Endothelial cell (in vitro differentiated cells): ENCODE data around the gene PRR3. TPM values are rescaled to one million over a fixed set of nuclear protein-coding genes. Genes with fewer than 3 reads are reported as not detected.

Experiments used
- DNase-seq: peaks from one replicate; pipeline ENCODE4 v3.0.0; 2021; ENCODE audit warnings: low spot score
- H3K27ac Mint-ChIP-seq: one replicate; pipeline ENCODE4 v1.8.0; 2021; ENCODE audit warnings: mixed read lengths, inconsistent platforms; ENCODE audit not compliant: unreplicated experiment
- H3K27me3 Mint-ChIP-seq: one replicate; pipeline ENCODE4 v1.8.0; 2021; ENCODE audit warnings: mild to moderate bottlenecking, moderate library complexity, mixed read lengths, inconsistent platforms; ENCODE audit not compliant: unreplicated experiment
- H3K36me3 Mint-ChIP-seq: one replicate; pipeline ENCODE4 v1.8.0; 2021; ENCODE audit warnings: mild to moderate bottlenecking, low read depth, mixed read lengths, inconsistent platforms; ENCODE audit not compliant: unreplicated experiment
- H3K4me1 Mint-ChIP-seq: one replicate; pipeline ENCODE4 v1.8.0; 2021; ENCODE audit warnings: mild to moderate bottlenecking, mixed read lengths, inconsistent platforms; ENCODE audit not compliant: unreplicated experiment
- H3K4me3 Mint-ChIP-seq: one replicate; pipeline ENCODE4 v1.8.0; 2021; ENCODE audit warnings: mild to moderate bottlenecking, mixed read lengths, inconsistent platforms; ENCODE audit not compliant: unreplicated experiment
- H3K9me3 Mint-ChIP-seq: one replicate; pipeline ENCODE4 v1.8.0; 2021; ENCODE audit warnings: mixed read lengths, inconsistent platforms; ENCODE audit not compliant: unreplicated experiment
- total RNA-seq: library from RNA; stranded (reverse); fragmentation: NEBNext Ultra II Directional; extraction: Animal tissue kit (Norgen Biotek cat#: 25700); gene quantifications from one replicate; pipeline ENCODE4 v1.2.1, GENCODE V29; 2021; ENCODE audit not compliant: unreplicated experiment
- TF ChIP-seq, protein P1 (sequence below): fragments of 200-600 bp; sonication (generic); IDR thresholded peaks from one replicate; pipeline ENCODE4 v1.5.0; 2021; ENCODE audit warnings: antibody characterized with exemption; ENCODE audit not compliant: unreplicated experiment

The PRR3 gene
- total RNA-seq, 1 donor from 2014 or later = 12.6 TPM

GRCh38 chr6:30537931-30538330 lies 19.2 kb upstream of the PRR3 start:
- Mint-ChIP-seq H3K27me3 (peaks cover 5% of the 10 kb centered on the region), H3K4me1 (peaks cover 22% of the 10 kb centered on the region), H3K4me3 (no peak overlapping the region), H3K9me3 (no peaks in the 10 kb centered on the region), H3K27ac (no peak overlapping the region), H3K36me3 (peaks cover under 1% of the 10 kb centered on the region)
- TF ChIP-seq, protein P1, sequence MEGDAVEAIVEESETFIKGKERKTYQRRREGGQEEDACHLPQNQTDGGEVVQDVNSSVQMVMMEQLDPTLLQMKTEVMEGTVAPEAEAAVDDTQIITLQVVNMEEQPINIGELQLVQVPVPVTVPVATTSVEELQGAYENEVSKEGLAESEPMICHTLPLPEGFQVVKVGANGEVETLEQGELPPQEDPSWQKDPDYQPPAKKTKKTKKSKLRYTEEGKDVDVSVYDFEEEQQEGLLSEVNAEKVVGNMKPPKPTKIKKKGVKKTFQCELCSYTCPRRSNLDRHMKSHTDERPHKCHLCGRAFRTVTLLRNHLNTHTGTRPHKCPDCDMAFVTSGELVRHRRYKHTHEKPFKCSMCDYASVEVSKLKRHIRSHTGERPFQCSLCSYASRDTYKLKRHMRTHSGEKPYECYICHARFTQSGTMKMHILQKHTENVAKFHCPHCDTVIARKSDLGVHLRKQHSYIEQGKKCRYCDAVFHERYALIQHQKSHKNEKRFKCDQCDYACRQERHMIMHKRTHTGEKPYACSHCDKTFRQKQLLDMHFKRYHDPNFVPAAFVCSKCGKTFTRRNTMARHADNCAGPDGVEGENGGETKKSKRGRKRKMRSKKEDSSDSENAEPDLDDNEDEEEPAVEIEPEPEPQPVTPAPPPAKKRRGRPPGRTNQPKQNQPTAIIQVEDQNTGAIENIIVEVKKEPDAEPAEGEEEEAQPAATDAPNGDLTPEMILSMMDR = no peak
- no peak for DNase-seq

DNA sequence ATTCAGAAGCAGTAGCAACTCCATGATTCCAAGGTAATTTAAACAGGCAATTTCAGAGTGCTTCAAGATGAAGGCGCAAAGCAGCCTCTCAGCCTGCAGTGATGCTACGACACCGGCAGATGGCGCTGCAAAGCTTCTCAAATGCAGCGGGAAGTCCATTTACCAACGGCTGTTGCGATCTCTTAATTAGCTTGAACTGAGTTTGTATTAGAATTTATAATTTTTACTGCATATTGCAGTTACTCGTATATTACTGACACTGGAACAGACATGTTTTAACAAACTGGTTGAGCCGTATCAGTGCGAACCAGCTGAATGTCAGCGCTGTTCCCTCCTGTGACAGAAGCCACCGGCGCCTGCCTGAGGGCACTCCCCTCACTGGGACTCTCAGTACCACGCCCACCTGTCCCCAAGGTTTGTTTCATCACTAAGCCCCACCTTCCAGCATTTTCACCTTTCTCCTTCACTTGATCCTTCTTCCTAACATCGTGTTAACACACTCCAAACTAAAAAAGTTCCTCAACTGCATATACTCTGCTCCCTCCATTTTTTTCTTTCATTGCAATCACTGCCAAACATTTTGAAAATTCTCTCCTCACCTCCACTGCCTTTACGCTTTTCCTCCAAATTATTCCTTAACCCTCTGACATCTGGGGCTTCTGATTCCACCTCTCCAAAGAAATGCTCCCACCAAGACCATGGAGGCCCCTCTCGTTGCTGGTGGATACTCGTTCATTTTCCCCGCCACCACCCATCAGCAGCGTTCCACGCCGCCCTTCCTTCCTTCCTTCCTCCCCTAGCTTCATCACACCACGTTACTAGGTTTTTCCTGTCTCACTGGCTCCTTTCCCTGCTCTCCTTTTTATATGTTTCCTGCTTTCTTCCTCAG lies 15.3 kb upstream of the PRR3 start:
- peak; percentile 78 for DNase-seq
- Mint-ChIP-seq H3K4me1 (peaks cover 30% of the 10 kb centered on the region), H3K4me3 (peak overlapping the region; percentile 61), H3K27me3 (peaks cover 6% of the 10 kb centered on the region), H3K36me3 (peaks cover 6% of the 10 kb centered on the region), H3K27ac (peak overlapping the region; percentile 95), H3K9me3 (no peaks in the 10 kb centered on the region)
- TF ChIP-seq, protein P1 = peak; percentile 96

GRCh38 chr6:30542404-30542725 lies 14.7 kb upstream of the PRR3 start:
- H3K9me3 Mint-ChIP-seq = no peaks in the 10 kb centered on the region
- peaks cover 30% of the 10 kb centered on the region for H3K4me1 Mint-ChIP-seq
- H3K36me3 Mint-ChIP-seq = peaks cover 9% of the 10 kb centered on the region
- peak overlapping the region; percentile 61 for H3K4me3 Mint-ChIP-seq
- H3K27me3 Mint-ChIP-seq = peaks cover 6% of the 10 kb centered on the region
- no peak for DNase-seq
- TF ChIP-seq, protein P1 = no peak
- peak overlapping the region; percentile 95 for H3K27ac Mint-ChIP-seq

DNA sequence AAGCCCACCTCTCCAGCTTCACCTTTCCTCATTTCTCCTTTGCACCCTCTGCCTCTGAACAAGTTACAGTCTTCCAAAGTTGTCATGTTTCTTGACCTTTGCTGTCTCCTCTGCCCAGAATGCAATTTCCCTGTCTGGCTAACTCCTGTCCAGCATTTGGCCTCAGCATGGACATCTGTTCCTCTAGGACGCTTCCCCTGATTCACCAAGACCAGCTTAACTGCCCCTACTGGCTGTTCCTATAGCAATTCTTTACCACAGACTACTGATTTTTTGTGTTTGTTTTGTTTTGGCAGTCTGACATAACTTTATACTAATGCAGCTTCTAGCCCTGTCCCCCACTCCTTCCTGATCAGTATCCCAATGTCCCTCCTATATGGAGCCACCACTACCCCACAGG lies 14.2 kb upstream of the PRR3 start:
- peak overlapping the region; percentile 57 for H3K4me3 Mint-ChIP-seq
- TF ChIP-seq, protein P1 = no peak
- H3K36me3 Mint-ChIP-seq = peaks cover 9% of the 10 kb centered on the region
- peaks cover 30% of the 10 kb centered on the region for H3K4me1 Mint-ChIP-seq
- peak; percentile 15 for DNase-seq
- no peaks in the 10 kb centered on the region for H3K9me3 Mint-ChIP-seq
- H3K27ac Mint-ChIP-seq = peak overlapping the region; percentile 95
- H3K27me3 Mint-ChIP-seq = peaks cover 6% of the 10 kb centered on the region

- peak overlapping the region; percentile 59 for H3K4me3 Mint-ChIP-seq
- H3K4me1 Mint-ChIP-seq = peaks cover 30% of the 10 kb centered on the region
- no peaks in the 10 kb centered on the region for H3K9me3 Mint-ChIP-seq
- TF ChIP-seq, protein P1 = no peak
- no peak for DNase-seq
- H3K27me3 Mint-ChIP-seq = peaks cover 8% of the 10 kb centered on the region
- peak overlapping the region; percentile 49 for H3K27ac Mint-ChIP-seq
- H3K36me3 Mint-ChIP-seq = peaks cover 16% of the 10 kb centered on the region
Observed at GRCh38 chr6:30543821-30544220, 13.3 kb upstream of the PRR3 start.
